ENCODE data around the gene RNF213. TPM values are rescaled to one million over a fixed set of nuclear protein-coding genes. Genes with fewer than 3 reads are reported as not detected.

RNF213 gene
- total RNA-seq, 1 experiment from 2014 or later, result 44.5 TPM

- intact Hi-C loops (cut with micrococcal nuclease), result no loop called here
- DNase-seq (ENCODE audit: low read depth, low spot score) (no peak), ATAC-seq (no peak)
- Histone ChIP-seq H2AFZ (ENCODE audit: low read depth, low read length, poor library complexity, severe bottlenecking) (no peak overlapping the region), H3K4me2 (ENCODE audit: low read length) (no peak overlapping the region), H3K36me3 (ENCODE audit: control insufficient read depth in 1 of 2, insufficient read depth in 2 of 2, low read length in 2 of 2) (peaks cover 16 to 20% of the 10 kb centered on the region in 2 experiments; a peak in 2 of 4 replicates), H4K20me1 (ENCODE audit: insufficient read depth) (no peaks in the 10 kb centered on the region), H3K79me2 (ENCODE audit: insufficient read depth, low read length) (no peaks in the 10 kb centered on the region), H3K27me3 (ENCODE audit: insufficient read depth, low read length) (no peaks in the 10 kb centered on the region), H3K9me3 (ENCODE audit: control insufficient read depth in 1 of 2, insufficient read depth in 1 of 2, low read depth in 1 of 2, low read length in 2 of 2) (no peaks in the 10 kb centered on the region), H3K9ac (ENCODE audit: low read length) (no peak overlapping the region), H3K4me3 (replicated peaks in 1 of 2; ENCODE audit: low read depth in 1 of 2, low read length in 2 of 2) (no peak overlapping the region), H3K27ac (ENCODE audit: low read depth, low read length) (no peak overlapping the region), H3K9me2 (ENCODE audit: insufficient read depth) (no peaks in the 10 kb centered on the region), H3K4me1 (ENCODE audit: control insufficient read depth in 1 of 2, insufficient read depth in 2 of 2, low read length in 2 of 2) (no peaks in the 10 kb centered on the region)
- no TSS peak for BruUV-seq (replicated peaks)
- ChIA-PET POLR2A (no interaction called here), CTCF (no interaction called here), RAD21 (ENCODE audit: low non-redundant PET in 1 of 2, low total read pairs in 2 of 2, uncharacterized antibody in 2 of 2, unreplicated experiment in 2 of 2) (no interaction called here)
- TF ChIP-seq REST (IDR thresholded peaks at IDR 0.05; ENCODE audit: low read depth) (no peak), CBX3 (IDR thresholded peaks at IDR 0.05; ENCODE audit: low read depth) (no peak), POLR2AphosphoS5 (IDR thresholded peaks at IDR 0.05; ENCODE audit: low read depth, low read length) (no peak), JUND (IDR thresholded peaks at IDR 0.05) (no peak), ZNF274 (IDR thresholded peaks at IDR 0.05; ENCODE audit: low read depth, low read length) (no peak), EZH2 (IDR thresholded peaks at IDR 0.05) (no peak), RAD21 (IDR thresholded peaks at IDR 0.05; ENCODE audit: low read depth) (no peak), ELF1 (IDR thresholded peaks at IDR 0.05; ENCODE audit: borderline replicate concordance, low read depth) (no peak), ZFX (IDR thresholded peaks at IDR 0.05) (no peak), ATF3 (IDR thresholded peaks at IDR 0.05) (no peak), CTCF (IDR thresholded peaks at IDR 0.05 in 2 of 3, conservative IDR thresholded peaks at IDR 0.05 in 1 of 3; ENCODE audit: borderline replicate concordance in 1 of 3, insufficient read depth in 1 of 3, low read depth in 2 of 3, low read length in 2 of 3) (no peak), CEBPB (IDR thresholded peaks at IDR 0.05; ENCODE audit: low read depth) (no peak), ZBTB33 (IDR thresholded peaks at IDR 0.05; ENCODE audit: extremely low read depth, insufficient replicate concordance, low read length) (no peak), EZH2phosphoT487 (IDR thresholded peaks at IDR 0.05; ENCODE audit: borderline replicate concordance) (no peak), FOSL1 (IDR thresholded peaks at IDR 0.05; ENCODE audit: low read depth) (no peak), POLR2A (IDR thresholded peaks at IDR 0.05; ENCODE audit: borderline replicate concordance, extremely low read depth, insufficient read depth, insufficient read length) (no peak)
Observed at GRCh38 chr17:80291260-80291659, 30.6 kb downstream of the RNF213 start.
